Tibial nerve (tissue), 4 donors: ENCODE measurements around the gene DAPK1. TPM values are rescaled to one million over a fixed set of nuclear protein-coding genes. Genes with fewer than 3 reads are reported as not detected.

Experiments used
- DNase-seq, 2 donors: peaks; one replicate each; pipeline ENCODE4 v3.0.0-alpha.2; 2019; ENCODE audit warnings: low spot score in 2 of 2
- H3K27ac ChIP-seq, 4 donors: fragments of 200-600 bp; sonication (generic) in 3 of 4; one replicate each; pipeline ENCODE4 v1.5.1; 2017 to 2019; ENCODE audit warnings: mild to moderate bottlenecking in 1 of 4
- H3K27me3 ChIP-seq, 2 donors: fragments of 200-600 bp; sonication (generic) in 1 of 2; one replicate each; pipeline versions ENCODE4 v1.5.1 to v1.6.0; 2017 to 2019
- H3K36me3 ChIP-seq, 3 donors: fragments of 200-600 bp; sonication (generic); one replicate each; pipeline ENCODE4 v1.5.1; 2018 to 2019
- H3K4me1 ChIP-seq, 4 donors: fragments of 200-600 bp; sonication (generic) in 3 of 4; one replicate each; pipeline ENCODE4 v1.5.1; 2017 to 2019
- H3K4me3 ChIP-seq, 4 donors: fragments of 200-600 bp; sonication (generic) in 3 of 4; one replicate each; pipeline ENCODE4 v1.5.1; 2017 to 2019; ENCODE audit warnings: mild to moderate bottlenecking in 1 of 4, moderate library complexity in 1 of 4
- H3K9me3 ChIP-seq, 4 donors: fragments of 200-600 bp; sonication (generic) in 3 of 4; one replicate each; pipeline ENCODE4 v1.5.1; 2017 to 2019
- CTCF ChIP-seq, 5 experiments: fragments of 200-600 bp in 3 of 5; fragments of 450-650 bp in 2 of 5; sonication (generic) in 3 of 5; IDR thresholded peaks; one replicate each; pipeline ENCODE4 v1.5.1; 2016 to 2019; ENCODE audit warnings: antibody characterized with exemption in 5 of 5, mild to moderate bottlenecking in 3 of 5, moderate library complexity in 2 of 5
- EP300 ChIP-seq, 2 donors: sonication (generic); formaldehyde crosslinking; IDR thresholded peaks; one replicate each; pipeline ENCODE4 v1.6.1; 2017; ENCODE audit warnings: antibody characterized with exemption in 2 of 2, mild to moderate bottlenecking in 1 of 2
- POLR2A ChIP-seq, 2 donors: fragments of 450-650 bp; IDR thresholded peaks; one replicate each; pipeline ENCODE4 v1.6.1; 2017; ENCODE audit warnings: antibody characterized with exemption in 2 of 2, mild to moderate bottlenecking in 2 of 2, moderate library complexity in 2 of 2
- WGBS, 2 donors: methylation state at CpG; one replicate each; pipeline ENCODE4 v1.1.5; 2018; 5-methylcytosine and 5-hydroxymethylcytosine counted together
- total RNA-seq, 4 donors: library from RNA; depleted of rRNA; stranded (reverse); fragments of >200 nt; gene quantifications; one replicate each; pipeline ENCODE4 v1.1.0, GENCODE V29; 2016

The DAPK1 gene
- total RNA-seq, 4 donors from 2014 or later: 58.8 to 97.3 (median 64.2) TPM

DNA sequence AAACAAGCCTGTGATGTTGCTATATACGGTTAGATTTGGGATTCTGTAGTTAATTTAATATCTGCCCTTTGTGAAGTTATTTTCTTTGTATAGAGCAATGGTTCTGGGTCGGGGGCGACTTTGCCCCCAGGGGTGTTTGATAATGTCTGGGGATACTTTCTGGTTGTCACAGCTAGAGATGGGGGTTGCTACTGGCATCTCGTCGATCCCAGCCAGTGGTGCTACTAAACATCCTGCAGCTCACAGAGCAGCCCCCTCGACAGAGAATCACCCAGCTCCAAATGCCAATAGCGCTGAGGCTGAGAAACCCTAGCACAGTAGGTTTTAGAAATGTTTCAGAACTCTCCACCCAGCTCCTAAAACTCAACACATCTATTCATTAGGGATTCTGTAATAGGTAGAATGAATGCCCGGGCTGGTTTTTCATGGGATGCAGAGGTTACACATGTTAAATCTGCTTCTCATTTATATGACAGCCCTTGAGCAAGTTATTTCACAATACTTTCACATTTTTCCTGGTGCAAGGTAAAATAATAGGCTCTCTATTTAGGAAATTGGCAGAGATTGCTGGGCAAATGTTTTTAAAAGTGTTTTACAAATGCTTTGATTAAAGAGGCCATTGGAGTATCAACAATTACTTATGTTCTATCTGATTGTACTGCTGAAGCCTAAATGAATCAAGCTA is 153.1 kb downstream of the DAPK1 start:
- Histone ChIP-seq H3K36me3 (peaks cover 0 to 15% (median 0%) of the 10 kb centered on the region in 3 donors), H3K4me3 (no peak overlapping the region), H3K4me1 (no peaks in the 10 kb centered on the region), H3K27me3 (no peaks in the 10 kb centered on the region), H3K27ac (no peak overlapping the region), H3K9me3 (no peaks in the 10 kb centered on the region)
- no peak for DNase-seq
- WGBS, 2 donors: 62 to 66% methylated on average over 8 of the region's 8 CpGs
- TF ChIP-seq POLR2A (IDR thresholded peaks at IDR 0.05) (no peak), CTCF (IDR thresholded peaks at IDR 0.05) (no peak), EP300 (IDR thresholded peaks at IDR 0.05) (no peak)

DNA sequence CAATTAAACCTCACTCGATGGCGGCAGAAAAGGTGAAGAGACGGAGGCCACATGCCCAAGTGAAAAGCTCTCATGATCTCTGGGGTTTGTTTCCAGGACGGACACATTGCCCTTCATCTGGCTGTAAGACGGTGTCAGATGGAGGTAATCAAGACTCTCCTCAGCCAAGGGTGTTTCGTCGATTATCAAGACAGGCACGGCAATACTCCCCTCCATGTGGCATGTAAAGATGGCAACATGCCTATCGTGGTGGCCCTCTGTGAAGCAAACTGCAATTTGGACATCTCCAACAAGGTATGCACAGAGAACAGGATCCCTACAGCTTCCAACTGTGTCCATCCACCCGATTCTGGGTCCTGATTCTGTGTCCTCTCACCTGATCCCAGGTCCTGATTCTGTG is 153.8 kb downstream of the DAPK1 start:
- no peaks in the 10 kb centered on the region for H3K4me1 ChIP-seq
- WGBS, 2 donors: 88% methylated on average over 10 of the region's 10 CpGs
- no peak overlapping the region for H3K27ac ChIP-seq
- no peaks in the 10 kb centered on the region for H3K27me3 ChIP-seq
- DNase-seq: no peak
- H3K4me3 ChIP-seq: no peak overlapping the region
- TF ChIP-seq EP300 (IDR thresholded peaks at IDR 0.05) (no peak), POLR2A (IDR thresholded peaks at IDR 0.05) (no peak), CTCF (IDR thresholded peaks at IDR 0.05) (no peak)
- H3K9me3 ChIP-seq: no peaks in the 10 kb centered on the region
- peaks cover 0 to 15% (median 0%) of the 10 kb centered on the region in 3 donors for H3K36me3 ChIP-seq

DNA sequence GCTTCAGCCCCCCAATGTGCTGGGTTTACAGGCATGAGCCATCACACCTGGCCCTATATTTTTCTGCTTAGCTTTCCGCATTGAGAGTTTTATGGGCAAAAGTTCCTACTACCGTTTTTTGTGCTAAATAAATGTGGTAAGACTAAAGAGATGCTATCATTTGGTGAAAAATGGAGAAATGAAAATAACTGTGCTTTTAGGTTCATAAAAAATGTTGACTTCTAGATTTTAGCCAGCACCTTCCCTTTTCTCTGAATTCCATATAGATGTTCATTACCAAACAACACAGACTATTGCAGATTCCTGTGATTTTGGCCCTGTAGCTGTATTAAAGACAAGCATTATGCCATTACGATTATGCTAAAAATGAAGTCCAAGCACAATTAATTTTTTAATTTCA is 156.3 kb downstream of the DAPK1 start:
- H3K9me3 ChIP-seq: no peaks in the 10 kb centered on the region
- H3K27me3 ChIP-seq: no peaks in the 10 kb centered on the region
- TF ChIP-seq POLR2A (IDR thresholded peaks at IDR 0.05): no peak
- no peak for TF ChIP-seq EP300 (IDR thresholded peaks at IDR 0.05)
- no peak for TF ChIP-seq CTCF (IDR thresholded peaks at IDR 0.05)
- H3K27ac ChIP-seq: no peak overlapping the region
- H3K4me3 ChIP-seq: no peak overlapping the region
- no peak for DNase-seq
- no peaks in the 10 kb centered on the region for H3K4me1 ChIP-seq
- 90 to 94% methylated on average over 3 of the region's 3 CpGs for WGBS, 2 donors
- peaks cover 0 to 22% (median 0%) of the 10 kb centered on the region in 3 donors for H3K36me3 ChIP-seq

GRCh38 chr9:87655731-87656130 is 158.1 kb downstream of the DAPK1 start:
- Histone ChIP-seq H3K4me1 (no peaks in the 10 kb centered on the region), H3K27me3 (no peaks in the 10 kb centered on the region), H3K4me3 (no peak overlapping the region), H3K27ac (no peak overlapping the region), H3K9me3 (no peaks in the 10 kb centered on the region), H3K36me3 (peaks cover 0 to 30% (median 0%) of the 10 kb centered on the region in 3 donors)
- DNase-seq: no peak
- TF ChIP-seq POLR2A (IDR thresholded peaks at IDR 0.05) (no peak), CTCF (IDR thresholded peaks at IDR 0.05) (no peak), EP300 (IDR thresholded peaks at IDR 0.05) (no peak)
- WGBS, 2 donors: 94 to 95% methylated on average over 9 of the region's 9 CpGs

GRCh38 chr9:87656485-87656884 is 158.8 kb downstream of the DAPK1 start:
- 25 to 31% methylated on average over 8 of the region's 8 CpGs for WGBS, 2 donors
- H3K4me3 ChIP-seq: no peak overlapping the region
- H3K27ac ChIP-seq: no peak overlapping the region
- H3K4me1 ChIP-seq: no peaks in the 10 kb centered on the region
- H3K27me3 ChIP-seq: no peaks in the 10 kb centered on the region
- H3K36me3 ChIP-seq: peaks cover 0 to 30% (median 0%) of the 10 kb centered on the region in 3 donors
- TF ChIP-seq CTCF (IDR thresholded peaks at IDR 0.05): no peak
- no peak for TF ChIP-seq EP300 (IDR thresholded peaks at IDR 0.05)
- TF ChIP-seq POLR2A (IDR thresholded peaks at IDR 0.05): no peak
- H3K9me3 ChIP-seq: no peaks in the 10 kb centered on the region
- DNase-seq: no peak
